GM10248 (cell line): ENCODE data around the gene NTN1.
"Not testable (repeated sequence)": the region's sequence is repeated elsewhere in the genome, so short reads cannot be mapped to it uniquely, and the experiment has no call there.

ENCODE experiments used
- CTCF ChIA-PET: fragments of 300-600 bp; sonication (Branson Sonifier 250); formaldehyde crosslinking; extraction: SDS; loops from one replicate; lab custom pipeline; 2021; ENCODE audit warnings: antibody characterized with exemption; lab: Yijun Ruan, JAX
- POLR2A ChIA-PET: fragments of 350-650 bp; sonication (Branson Sonifier 250); formaldehyde crosslinking; extraction: SDS; loops from one replicate; lab custom pipeline; 2020; ENCODE audit warnings: antibody characterized with exemption; lab: Yijun Ruan, JAX
- DNase-seq: peaks from one replicate; pipeline ENCODE4 v3.0.0; 2012; ENCODE audit errors: extremely low spot score
- TF ChIP-seq, protein P1 (sequence below): IDR thresholded peaks from 2 replicates; pipeline ENCODE4 v1.5.1; 2012; ENCODE audit warnings: mild to moderate bottlenecking, low read depth; ENCODE audit errors: extremely low read depth, missing control alignments, control extremely low read depth

Gene NTN1

GRCh38 chr17:9148905-9149525 lies 127.7 kb downstream of the NTN1 start:
- no peak for DNase-seq
- TF ChIP-seq, protein P1, sequence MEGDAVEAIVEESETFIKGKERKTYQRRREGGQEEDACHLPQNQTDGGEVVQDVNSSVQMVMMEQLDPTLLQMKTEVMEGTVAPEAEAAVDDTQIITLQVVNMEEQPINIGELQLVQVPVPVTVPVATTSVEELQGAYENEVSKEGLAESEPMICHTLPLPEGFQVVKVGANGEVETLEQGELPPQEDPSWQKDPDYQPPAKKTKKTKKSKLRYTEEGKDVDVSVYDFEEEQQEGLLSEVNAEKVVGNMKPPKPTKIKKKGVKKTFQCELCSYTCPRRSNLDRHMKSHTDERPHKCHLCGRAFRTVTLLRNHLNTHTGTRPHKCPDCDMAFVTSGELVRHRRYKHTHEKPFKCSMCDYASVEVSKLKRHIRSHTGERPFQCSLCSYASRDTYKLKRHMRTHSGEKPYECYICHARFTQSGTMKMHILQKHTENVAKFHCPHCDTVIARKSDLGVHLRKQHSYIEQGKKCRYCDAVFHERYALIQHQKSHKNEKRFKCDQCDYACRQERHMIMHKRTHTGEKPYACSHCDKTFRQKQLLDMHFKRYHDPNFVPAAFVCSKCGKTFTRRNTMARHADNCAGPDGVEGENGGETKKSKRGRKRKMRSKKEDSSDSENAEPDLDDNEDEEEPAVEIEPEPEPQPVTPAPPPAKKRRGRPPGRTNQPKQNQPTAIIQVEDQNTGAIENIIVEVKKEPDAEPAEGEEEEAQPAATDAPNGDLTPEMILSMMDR = no peak
- CTCF ChIA-PET = interaction anchor here (0.5 kb wide), 1 partner anchor 21 kb away, joined by 3 read pairs; no protein-coding TSS in a partner anchor
- POLR2A ChIA-PET = no interaction called here

GRCh38 chr17:9150446-9151090 lies 129.3 kb downstream of the NTN1 start:
- POLR2A ChIA-PET = no interaction called here
- DNase-seq = no peak
- TF ChIP-seq, protein P1 = no peak

GRCh38 chr17:9151091-9151490 lies 129.8 kb downstream of the NTN1 start:
- ChIA-PET CTCF (no interaction called here), POLR2A (no interaction called here)
- no peak for DNase-seq
- TF ChIP-seq, protein P1 = no peak

More at GRCh38 chr17:9150446-9151090, 129.3 kb downstream of the NTN1 start:
- CTCF ChIA-PET = no interaction called here

DNA sequence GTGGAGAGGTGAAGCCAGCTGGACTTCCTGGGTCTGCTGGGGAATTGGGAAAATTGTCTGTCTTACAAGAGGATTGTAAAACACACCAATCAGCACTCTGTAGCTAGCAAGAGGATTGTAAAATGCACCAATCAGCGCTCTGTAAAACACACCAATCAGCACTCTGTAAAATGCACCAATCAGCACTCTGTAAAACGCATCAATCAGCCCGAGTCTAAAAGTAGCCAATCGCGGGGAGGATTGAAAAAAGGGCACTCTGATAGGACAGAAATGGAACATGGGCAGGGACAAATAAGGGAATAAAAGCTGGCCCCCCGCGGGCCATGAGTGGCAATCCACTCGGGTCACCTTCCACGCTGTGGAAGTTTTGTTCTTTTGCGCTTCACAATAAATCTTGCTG lies 130.4 kb downstream of the NTN1 start:
- DNase-seq, POLR2A ChIA-PET, CTCF ChIA-PET: not testable (repeated sequence)

GRCh38 chr17:9158544-9159452 lies 137.5 kb downstream of the NTN1 start:
- TF ChIP-seq, protein P1 = no peak
- no peak for DNase-seq
- ChIA-PET POLR2A (no interaction called here), CTCF (interaction anchor here (0.8 to 2.1 kb wide), 3 partner anchors 12 to 25 kb away, joined by 3 to 4 read pairs (median 4); no protein-coding TSS in a partner anchor)

DNA sequence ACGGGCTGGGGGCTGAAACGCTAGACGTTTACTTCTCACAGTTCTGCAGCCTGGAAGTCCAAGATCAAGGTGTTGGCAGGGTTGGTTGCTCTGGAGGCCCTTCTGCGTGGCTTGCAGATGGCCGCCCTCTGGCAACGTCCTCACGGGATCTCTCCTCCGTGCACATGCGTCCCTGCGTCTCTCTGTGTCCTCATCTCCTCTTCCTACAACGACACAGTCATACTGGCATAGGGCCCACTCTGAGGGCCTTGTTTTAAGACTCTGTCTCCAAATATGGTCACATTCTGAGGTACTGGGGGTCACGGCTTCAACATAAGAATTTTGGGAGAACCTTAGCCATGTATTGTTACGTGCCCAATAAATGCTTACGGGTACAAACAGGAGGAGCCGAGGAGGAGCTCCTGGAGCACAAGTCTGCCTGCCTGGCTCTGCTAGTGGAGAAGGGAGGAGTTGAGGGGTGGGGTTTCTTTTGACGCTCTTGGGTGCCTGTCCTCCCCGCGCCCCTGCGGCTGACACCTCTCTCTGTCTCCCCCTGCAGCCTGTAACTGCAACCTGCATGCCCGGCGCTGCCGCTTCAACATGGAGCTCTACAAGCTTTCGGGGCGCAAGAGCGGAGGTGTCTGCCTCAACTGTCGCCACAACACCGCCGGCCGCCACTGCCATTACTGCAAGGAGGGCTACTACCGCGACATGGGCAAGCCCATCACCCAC lies 141.1 kb downstream of the NTN1 start:
- ChIA-PET POLR2A (no interaction called here), CTCF (interaction anchor here (1.4 kb wide), 1 partner anchor 17 kb away, joined by 4 read pairs; no protein-coding TSS in a partner anchor)
- no peak for DNase-seq
- TF ChIP-seq, protein P1 = no peak
